NCI-H146 treated with DMSO at 0.1 percent for 48 hours (cell line): ENCODE data around the gene CLEC4C.

ENCODE experiments used
- DNase-seq: peaks from one replicate; lab custom pipeline; 2025; ENCODE audit not compliant: unreplicated experiment; lab: John Stamatoyannopoulos, UW

CLEC4C gene

GRCh38 chr12:7729746-7730145, 17.4 kb downstream of the CLEC4C start:
- no peak for DNase-seq

- DNase-seq = no peak
Measured at GRCh38 chr12:7723926-7724325, 23.2 kb downstream of the CLEC4C start.

- no peak for DNase-seq
Measured at GRCh38 chr12:7719946-7720730, 27.0 kb downstream of the CLEC4C start.

DNA sequence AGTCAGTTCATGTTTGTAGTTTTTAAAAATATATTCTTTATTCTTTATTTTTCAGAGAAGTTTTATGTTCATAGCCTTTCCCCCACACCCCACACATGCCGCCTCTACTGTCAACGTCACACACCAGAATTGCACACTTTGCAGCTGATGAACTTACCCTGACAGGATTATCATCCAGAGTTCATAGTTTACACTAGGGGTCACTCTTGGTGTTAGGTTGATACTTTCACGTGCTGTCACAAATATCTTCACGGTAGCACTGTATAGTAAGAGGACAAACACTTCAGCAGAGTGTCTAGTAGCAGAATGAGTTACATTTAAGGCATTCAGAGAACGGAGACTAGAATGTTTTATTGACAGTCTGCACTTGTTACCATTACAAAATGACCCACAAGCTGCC, 30.8 kb downstream of the CLEC4C start:
- DNase-seq = no peak

DNA sequence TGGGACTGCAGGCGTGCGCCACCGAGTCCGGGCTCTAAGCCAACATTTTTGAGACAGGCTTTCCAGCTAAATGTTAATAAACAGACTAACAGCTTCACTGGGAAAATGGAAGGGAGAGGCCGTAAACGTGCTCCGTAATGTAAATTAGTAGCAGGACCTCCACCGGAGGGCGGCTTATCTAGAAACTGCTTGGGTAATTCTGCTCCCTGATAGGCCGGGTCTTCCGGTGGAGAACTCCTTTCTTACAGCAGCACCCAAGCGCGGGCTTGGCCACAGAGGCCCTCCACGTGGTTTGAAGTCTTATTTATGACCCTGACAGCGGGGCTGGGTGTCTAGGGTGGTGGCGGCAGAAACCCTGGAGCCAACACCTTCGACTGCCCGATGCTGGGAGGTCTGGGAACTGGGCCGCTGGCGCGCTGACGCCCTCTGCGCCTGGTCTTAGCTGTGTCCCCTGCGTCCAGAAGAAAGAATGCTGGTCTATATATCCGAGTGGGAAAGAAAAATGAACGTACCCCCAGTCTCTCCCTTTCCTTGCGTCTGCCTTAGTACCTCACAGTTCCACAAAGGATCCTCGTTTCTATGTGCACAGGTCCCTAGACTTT, 34.2 kb downstream of the CLEC4C start:
- DNase-seq = no peak

DNA sequence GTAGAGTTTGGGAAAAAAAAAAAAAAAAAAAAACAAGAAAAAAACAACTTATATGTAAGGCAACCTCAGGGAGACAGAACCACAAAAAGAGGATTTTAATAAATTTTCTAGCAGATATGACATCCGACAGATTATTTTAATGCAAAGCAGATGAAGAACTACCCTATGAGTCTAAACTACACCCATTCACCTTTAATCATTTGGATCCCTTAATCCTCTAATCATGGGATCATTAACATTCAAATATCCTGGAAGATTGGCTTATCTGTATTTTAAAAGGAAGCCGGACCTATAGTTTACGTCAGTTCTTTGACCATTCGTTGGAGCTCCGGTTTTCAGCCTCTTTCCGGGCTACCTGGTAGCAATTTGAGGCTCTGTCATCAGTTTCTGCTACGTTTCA, 36.0 kb downstream of the CLEC4C start, which contains the start of gene DPPA3:
DPPA3 (plus strand) TSS at position 301 of the 400 bp plus-strand sequence. CDS start 138 bp downstream, outside the sequence.
- no peak for DNase-seq

GRCh38 chr12:7709969-7710675, 37.1 kb downstream of the CLEC4C start:
- DNase-seq = no peak

DNA sequence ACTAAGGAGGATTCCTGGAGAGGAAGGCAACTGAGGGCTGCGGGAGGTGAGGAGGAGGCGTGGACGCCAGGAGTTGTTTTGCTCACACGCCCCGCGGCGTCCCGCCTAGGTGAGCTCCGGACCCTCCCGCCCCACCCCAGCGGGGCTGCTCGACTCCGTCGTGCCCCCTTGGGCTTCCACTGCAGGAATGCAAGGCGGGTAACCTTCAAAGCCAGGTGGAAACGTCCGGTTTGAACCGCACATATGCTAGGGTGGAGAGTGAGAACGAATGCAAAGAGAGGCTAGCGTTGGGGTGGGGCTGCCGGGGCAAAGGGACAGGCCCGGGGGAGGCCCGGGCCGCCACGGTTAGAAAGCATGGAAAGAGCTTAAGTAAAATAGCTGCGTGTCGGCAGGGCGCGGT, 41.3 kb downstream of the CLEC4C start:
- DNase-seq = no peak

DNA sequence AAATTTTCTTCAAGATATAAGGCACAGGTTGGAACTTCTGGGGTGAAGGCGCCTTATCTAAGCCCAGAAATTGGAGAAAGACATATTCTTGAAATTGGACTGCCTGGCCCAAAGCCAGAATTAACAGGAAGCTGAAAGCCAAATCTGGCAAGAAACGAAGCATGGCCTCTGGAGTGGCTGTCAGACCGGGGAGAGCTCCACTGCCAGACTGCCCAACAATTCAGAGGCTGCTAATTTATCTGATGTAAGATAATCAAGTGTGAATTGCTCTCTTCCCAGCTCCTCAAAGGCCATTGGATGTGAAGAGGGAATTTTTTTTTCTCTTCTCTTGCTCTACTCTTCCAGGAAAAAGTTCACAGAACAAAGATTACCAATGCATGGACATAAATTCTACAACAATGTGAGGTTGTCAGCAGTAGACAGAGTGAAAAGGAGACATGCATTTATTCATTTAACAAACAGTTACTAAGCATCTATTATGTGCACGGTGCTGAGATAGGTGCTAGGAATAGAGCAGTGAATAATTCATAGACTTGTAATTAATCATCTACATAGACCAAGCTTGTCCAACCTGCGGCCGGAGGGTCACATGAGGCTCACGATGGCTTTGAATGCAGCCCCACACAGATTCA, 51.5 kb downstream of the CLEC4C start, which contains the start of gene GDF3:
GDF3 (minus strand) TSS at position 210 of the 632 bp plus-strand sequence; CDS start at position 163, 47 bp downstream.
- no peak for DNase-seq

DNA sequence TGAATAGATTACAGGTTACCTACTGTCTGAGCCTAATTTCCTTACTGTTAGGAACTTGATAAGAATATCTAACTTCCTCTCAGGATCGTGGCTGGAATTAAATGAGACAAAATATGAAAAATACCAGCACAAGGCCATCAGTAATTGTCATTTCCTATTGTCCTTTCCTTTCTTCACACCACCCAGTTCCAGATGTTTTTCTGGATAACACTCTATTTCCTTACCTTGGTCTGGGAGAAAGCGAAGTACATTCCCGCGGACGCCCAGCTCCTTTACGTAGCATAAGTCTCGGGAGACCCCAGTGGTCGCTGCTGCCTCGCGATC, 52.0 kb downstream of the CLEC4C start:
- DNase-seq = no peak

GRCh38 chr12:7694556-7695236, 52.5 kb downstream of the CLEC4C start:
- DNase-seq = no peak

DNA sequence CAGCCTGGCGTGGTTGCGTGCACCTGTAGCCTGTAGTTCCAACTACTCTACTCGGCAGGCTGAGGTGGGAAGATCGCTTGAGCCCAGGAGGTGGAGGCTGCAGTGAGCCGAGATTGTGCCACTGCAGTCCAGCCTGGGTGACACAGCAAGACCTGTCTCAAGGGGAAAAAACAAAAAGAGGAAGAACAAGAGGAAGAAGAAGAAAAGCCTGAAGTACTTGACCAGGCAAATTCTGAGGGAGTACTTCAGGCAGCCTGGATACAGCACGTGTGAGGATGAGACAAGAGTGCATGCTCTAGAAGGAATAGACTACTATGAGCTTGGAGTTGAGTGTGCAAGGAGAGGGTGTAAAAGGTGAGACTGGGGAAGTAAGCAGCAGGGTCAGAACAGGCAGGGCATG, 53.4 kb downstream of the CLEC4C start:
- DNase-seq = no peak

DNA sequence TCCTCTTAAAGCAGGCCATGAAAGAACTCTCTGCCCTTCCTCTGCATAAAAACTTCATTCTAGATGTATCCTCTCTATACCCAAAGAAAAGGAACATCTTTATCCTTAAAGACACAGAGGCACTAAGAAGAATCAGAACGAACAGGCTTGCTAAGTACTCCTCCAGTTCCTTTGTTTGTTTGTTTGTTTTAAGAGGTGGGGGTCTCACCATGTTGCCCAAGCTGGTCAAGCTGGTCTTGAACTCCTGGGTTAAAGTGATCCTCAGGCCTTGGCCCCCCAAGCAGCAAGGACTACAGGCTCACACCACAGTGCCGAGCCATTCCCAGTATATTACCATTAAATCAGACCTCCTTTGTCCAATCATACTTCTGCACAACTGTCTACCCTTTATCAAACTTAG, 65.6 kb downstream of the CLEC4C start:
- DNase-seq = no peak
